Mucosa of descending colon (tissue), 3 donors: ENCODE results near the gene GYG1. TPM values are rescaled to one million over a fixed set of nuclear protein-coding genes. Genes with fewer than 3 reads are reported as not detected.

ENCODE experiments used
- ATAC-seq: fragments of 200-7000 bp; cut with Tn5 transposase; one replicate; pipeline ENCODE4 v1.9.1; 2020; ENCODE audit warnings: mild to moderate bottlenecking, moderate library complexity
- DNase-seq, 3 donors: peaks; one replicate each; pipeline ENCODE4 v3.0.0-alpha.2; 2020
- H3K36me3 ChIP-seq: fragments of 200-600 bp; one replicate; pipeline ENCODE4 v1.8.0; 2021; ENCODE audit warnings: low read depth, mild to moderate bottlenecking
- H3K4me1 ChIP-seq: fragments of 200-600 bp; one replicate; pipeline ENCODE4 v1.8.0; 2021; ENCODE audit warnings: low read depth, mild to moderate bottlenecking
- H3K4me3 ChIP-seq: fragments of 200-600 bp; one replicate; pipeline ENCODE4 v1.8.0; 2021; ENCODE audit warnings: mild to moderate bottlenecking
- H3K9me3 ChIP-seq: fragments of 200-600 bp; one replicate; pipeline ENCODE4 v1.8.0; 2021; ENCODE audit warnings: mild to moderate bottlenecking
- intact Hi-C, 2 donors: fragments of 100-400 bp; cut with DNase I in 1 of 2; cut with micrococcal nuclease in 1 of 2; formaldehyde crosslinking; loops; one replicate each; pipeline versions ENCODE4 v1.11.0 to v1.11.1; 2022; cut with DNase I, micrococcal nuclease
- total RNA-seq, 3 donors: library from RNA; stranded (reverse); fragmentation: NEBNext Ultra II Directional in 2 of 3; extraction: Animal tissue kit (Norgen Biotek cat#: 25700) in 2 of 3; gene quantifications; one replicate each; pipeline versions ENCODE4 v1.2.1 to v1.2.4, GENCODE V29; 2021 to 2023
- TF ChIP-seq, protein P1 (sequence below): fragments of 200-600 bp; IDR thresholded peaks from one replicate; pipeline ENCODE4 v1.8.0; 2022; ENCODE audit warnings: antibody characterized with exemption, mild to moderate bottlenecking
- donor health status: DM: no; HTN: no; CAD: no; lungs with moderate emphysema.
- donor health status: DM: no; HTN: no; CAD: no.
- donor health status: DM: no; HTN: yes; CAD: no.

Gene GYG1
- total RNA-seq, 3 donors from 2014 or later, result 16.6 to 132 (median 26.1) TPM

DNA sequence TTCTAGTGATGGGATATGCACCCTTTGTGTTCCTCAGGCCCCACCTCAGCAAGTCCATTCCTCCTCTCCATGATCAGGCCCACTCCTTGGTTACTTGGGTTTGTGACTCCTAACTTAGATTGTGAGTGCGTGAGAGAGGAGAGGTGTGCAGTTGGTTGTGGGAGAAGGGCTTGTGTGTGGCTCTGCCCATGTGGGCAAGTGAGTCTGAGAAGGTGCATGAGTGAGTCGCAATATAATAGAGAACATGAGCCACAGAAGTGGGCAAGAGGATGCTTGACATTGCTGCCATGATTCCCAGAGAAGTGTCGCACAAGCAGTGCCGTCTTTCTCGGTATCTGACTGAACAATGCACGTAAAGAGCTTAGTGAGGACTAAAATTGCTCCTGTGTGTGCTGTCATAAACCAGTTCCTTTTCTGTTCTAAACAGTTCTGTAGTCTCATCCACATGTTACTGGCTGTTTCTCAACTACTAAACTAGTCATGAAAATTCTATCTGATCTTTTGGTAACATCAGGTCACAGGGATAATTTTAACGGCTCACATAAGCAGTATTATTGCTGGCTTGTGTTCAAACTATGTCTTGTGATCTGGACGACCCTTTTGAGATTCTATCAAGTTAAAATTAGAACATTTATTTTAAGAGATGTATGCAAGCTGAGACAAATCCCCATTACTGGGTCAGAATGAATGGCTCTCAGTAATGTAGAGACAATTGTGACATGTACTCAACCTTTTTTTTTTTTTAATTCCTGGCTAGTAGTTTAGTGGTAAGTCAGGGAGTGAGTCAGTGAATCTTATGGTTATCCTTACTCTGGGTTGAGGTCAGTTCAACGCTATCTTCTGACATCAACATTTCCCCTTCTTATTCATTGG, 25.6 kb downstream of the GYG1 start:
- TF ChIP-seq, protein P1, sequence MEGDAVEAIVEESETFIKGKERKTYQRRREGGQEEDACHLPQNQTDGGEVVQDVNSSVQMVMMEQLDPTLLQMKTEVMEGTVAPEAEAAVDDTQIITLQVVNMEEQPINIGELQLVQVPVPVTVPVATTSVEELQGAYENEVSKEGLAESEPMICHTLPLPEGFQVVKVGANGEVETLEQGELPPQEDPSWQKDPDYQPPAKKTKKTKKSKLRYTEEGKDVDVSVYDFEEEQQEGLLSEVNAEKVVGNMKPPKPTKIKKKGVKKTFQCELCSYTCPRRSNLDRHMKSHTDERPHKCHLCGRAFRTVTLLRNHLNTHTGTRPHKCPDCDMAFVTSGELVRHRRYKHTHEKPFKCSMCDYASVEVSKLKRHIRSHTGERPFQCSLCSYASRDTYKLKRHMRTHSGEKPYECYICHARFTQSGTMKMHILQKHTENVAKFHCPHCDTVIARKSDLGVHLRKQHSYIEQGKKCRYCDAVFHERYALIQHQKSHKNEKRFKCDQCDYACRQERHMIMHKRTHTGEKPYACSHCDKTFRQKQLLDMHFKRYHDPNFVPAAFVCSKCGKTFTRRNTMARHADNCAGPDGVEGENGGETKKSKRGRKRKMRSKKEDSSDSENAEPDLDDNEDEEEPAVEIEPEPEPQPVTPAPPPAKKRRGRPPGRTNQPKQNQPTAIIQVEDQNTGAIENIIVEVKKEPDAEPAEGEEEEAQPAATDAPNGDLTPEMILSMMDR, result no peak
- no peaks in the 10 kb centered on the region for H3K4me1 ChIP-seq
- ATAC-seq (peak; percentile 22), DNase-seq (no peak)
- H3K36me3 ChIP-seq, result no peaks in the 10 kb centered on the region
- H3K9me3 ChIP-seq, result no peaks in the 10 kb centered on the region
- intact Hi-C loops, result no loop called here
- no peak overlapping the region for H3K4me3 ChIP-seq

GRCh38 chr3:149018247-149018646, 26.9 kb downstream of the GYG1 start:
- intact Hi-C loops, result no loop called here
- TF ChIP-seq, protein P1, result no peak
- Histone ChIP-seq H3K4me1 (no peaks in the 10 kb centered on the region), H3K9me3 (no peaks in the 10 kb centered on the region), H3K36me3 (no peaks in the 10 kb centered on the region), H3K4me3 (no peak overlapping the region)
- no peak for ATAC-seq
- no peak for DNase-seq

DNA sequence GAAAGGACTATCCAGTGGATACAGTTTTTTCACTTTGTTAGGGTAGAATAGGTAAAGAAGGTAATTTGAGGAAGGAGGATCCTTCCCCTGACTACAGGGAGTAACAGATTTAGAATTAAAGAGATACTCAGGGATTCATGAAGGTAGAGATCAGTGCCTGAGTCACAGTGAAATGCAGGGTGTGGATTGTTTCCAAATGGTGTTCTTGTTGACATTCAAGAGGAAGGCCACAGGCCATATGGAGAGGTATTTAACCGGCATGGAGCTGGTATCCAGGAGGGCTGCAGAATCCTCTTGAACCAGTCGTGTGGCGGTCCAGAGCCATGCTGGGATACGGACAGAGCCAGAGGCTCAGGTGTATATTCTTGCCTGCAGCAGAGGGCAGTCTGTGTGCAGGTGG, 28.2 kb downstream of the GYG1 start:
- Histone ChIP-seq H3K36me3 (no peaks in the 10 kb centered on the region), H3K4me3 (no peak overlapping the region), H3K9me3 (no peaks in the 10 kb centered on the region), H3K4me1 (no peaks in the 10 kb centered on the region)
- intact Hi-C loops, result no loop called here
- TF ChIP-seq, protein P1, result no peak
- ATAC-seq (peak; percentile 20), DNase-seq (no peak)

DNA sequence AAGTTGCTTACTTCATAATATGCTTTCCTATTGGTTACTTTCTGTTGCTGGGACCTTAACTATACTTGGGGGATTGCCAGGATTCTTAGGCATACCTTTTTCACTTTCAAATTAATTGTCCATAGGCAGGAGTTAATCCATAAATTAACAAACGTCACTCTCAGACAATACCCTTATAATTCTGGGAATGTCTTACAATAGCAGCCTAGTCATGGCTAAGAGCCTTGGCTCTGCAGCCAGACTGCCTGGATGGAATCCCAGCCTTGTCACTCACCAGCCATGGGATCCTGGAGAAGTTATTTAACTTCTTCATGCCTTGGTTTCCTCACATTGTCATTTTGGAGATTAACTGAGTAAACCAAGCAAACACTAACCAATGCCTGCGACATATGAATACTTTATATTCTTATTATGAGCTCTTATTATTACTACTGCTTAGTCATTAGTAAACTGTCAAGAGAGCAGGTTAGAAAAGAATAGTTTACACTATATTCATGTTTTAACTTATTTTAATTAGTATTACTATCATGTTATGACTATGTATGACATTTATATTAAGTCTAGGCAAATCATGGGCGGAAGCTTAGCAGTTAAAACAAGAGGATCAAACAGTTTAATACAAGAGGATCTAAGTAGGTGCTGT, 29.0 kb downstream of the GYG1 start:
- no peaks in the 10 kb centered on the region for H3K4me1 ChIP-seq
- no peak overlapping the region for H3K4me3 ChIP-seq
- intact Hi-C loops, result no loop called here
- H3K9me3 ChIP-seq, result no peaks in the 10 kb centered on the region
- DNase-seq, result no peak
- no peaks in the 10 kb centered on the region for H3K36me3 ChIP-seq
- ATAC-seq, result no peak
- TF ChIP-seq, protein P1, result no peak

DNA sequence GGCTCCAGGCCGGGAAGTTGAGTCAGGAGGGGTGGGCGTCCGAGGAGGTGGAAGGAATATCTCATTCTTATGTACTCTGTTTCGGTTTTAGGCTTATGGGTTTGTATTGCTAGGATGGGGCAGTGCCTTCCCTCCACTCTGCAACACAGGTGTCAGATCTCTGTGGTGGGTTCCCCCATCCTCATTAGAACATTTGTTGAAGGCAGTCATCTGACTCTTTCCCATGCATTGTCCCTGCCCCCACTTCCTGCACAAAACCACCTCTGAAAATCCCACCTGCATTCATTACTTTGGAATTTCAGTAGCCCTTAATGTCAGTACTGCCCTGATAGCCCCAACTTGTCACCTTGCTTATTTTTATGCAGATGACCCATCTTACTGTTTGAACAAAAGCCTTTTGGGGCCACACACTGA, 29.5 kb downstream of the GYG1 start:
- TF ChIP-seq, protein P1, result no peak
- DNase-seq (no peak), ATAC-seq (no peak)
- no peaks in the 10 kb centered on the region for H3K36me3 ChIP-seq
- intact Hi-C loops, result no loop called here
- no peaks in the 10 kb centered on the region for H3K9me3 ChIP-seq
- H3K4me3 ChIP-seq, result no peak overlapping the region
- no peaks in the 10 kb centered on the region for H3K4me1 ChIP-seq
